ENCODE measurements around the gene PNISR.

PNISR gene

GRCh38 chr6:99416226-99416625 is 8.9 kb downstream of the PNISR start:
- peak overlapping the region; percentile 31 for H3K4me2 ChIP-seq (ENCODE audit: low read depth, low read length, poor library complexity, severe bottlenecking)

GRCh38 chr6:99415446-99415845 is 9.7 kb downstream of the PNISR start:
- Histone ChIP-seq H3K27me3 (ENCODE audit: insufficient read depth, low read length, poor library complexity, severe bottlenecking) (no peaks in the 10 kb centered on the region), H4K20me1 (ENCODE audit: insufficient read depth, low read length, poor library complexity, severe bottlenecking) (peaks cover 97% of the 10 kb centered on the region), H3K9ac (ENCODE audit: low read depth, low read length, poor library complexity, severe bottlenecking) (no peak overlapping the region), H3K36me3 (ENCODE audit: insufficient read depth, low read length) (peaks cover 52% of the 10 kb centered on the region), H3K9me2 (replicated peaks; ENCODE audit: low read depth, low read length) (no peaks in the 10 kb centered on the region), H3F3A (ENCODE audit: low read depth) (no peaks in the 10 kb centered on the region), H3K9me3 (ENCODE audit: insufficient read depth, low read depth, low read length) (no peaks in the 10 kb centered on the region), H3K4me2 (ENCODE audit: low read depth, low read length, poor library complexity, severe bottlenecking) (peak overlapping the region; percentile 8), H3K79me2 (ENCODE audit: insufficient read depth, low read length) (peaks cover 99% of the 10 kb centered on the region), H3K4me1 (ENCODE audit: insufficient read depth, low read length, poor library complexity, severe bottlenecking) (peaks cover 13% of the 10 kb centered on the region), H2AFZ (ENCODE audit: low read length) (no peak overlapping the region), H3K4me3 (ENCODE audit: low read length, poor library complexity, severe bottlenecking) (no peak overlapping the region)
- TF ChIP-seq CTCF (conservative IDR thresholded peaks at IDR 0.05; ENCODE audit: low read length) = no peak
- TF ChIP-seq EZH2phosphoT487 (IDR thresholded peaks at IDR 0.05; ENCODE audit: borderline replicate concordance) = no peak

More at GRCh38 chr6:99416226-99416625, 8.9 kb downstream of the PNISR start:
- no peak overlapping the region for H2AFZ ChIP-seq (ENCODE audit: low read length)
- no peak overlapping the region for H3K4me3 ChIP-seq (ENCODE audit: low read length, poor library complexity, severe bottlenecking)
- peaks cover 99% of the 10 kb centered on the region for H3K79me2 ChIP-seq (ENCODE audit: insufficient read depth, low read length)
- H3K27me3 ChIP-seq (ENCODE audit: insufficient read depth, low read length, poor library complexity, severe bottlenecking) = no peaks in the 10 kb centered on the region
- no peak for TF ChIP-seq EZH2phosphoT487 (IDR thresholded peaks at IDR 0.05; ENCODE audit: borderline replicate concordance)
- TF ChIP-seq CTCF (conservative IDR thresholded peaks at IDR 0.05; ENCODE audit: low read length) = no peak
- H3K4me1 ChIP-seq (ENCODE audit: insufficient read depth, low read length, poor library complexity, severe bottlenecking) = peaks cover 21% of the 10 kb centered on the region
- H3F3A ChIP-seq (ENCODE audit: low read depth) = no peaks in the 10 kb centered on the region
- H3K9me2 ChIP-seq (replicated peaks; ENCODE audit: low read depth, low read length) = no peaks in the 10 kb centered on the region
- H3K9me3 ChIP-seq (ENCODE audit: insufficient read depth, low read depth, low read length) = no peaks in the 10 kb centered on the region
- peaks cover 97% of the 10 kb centered on the region for H4K20me1 ChIP-seq (ENCODE audit: insufficient read depth, low read length, poor library complexity, severe bottlenecking)
- peaks cover 44% of the 10 kb centered on the region for H3K36me3 ChIP-seq (ENCODE audit: insufficient read depth, low read length)
- no peak overlapping the region for H3K9ac ChIP-seq (ENCODE audit: low read depth, low read length, poor library complexity, severe bottlenecking)

- Histone ChIP-seq H3F3A (ENCODE audit: low read depth) (no peaks in the 10 kb centered on the region), H3K4me1 (ENCODE audit: insufficient read depth, low read length, poor library complexity, severe bottlenecking) (peaks cover 7% of the 10 kb centered on the region), H3K4me2 (ENCODE audit: low read depth, low read length, poor library complexity, severe bottlenecking) (no peak overlapping the region), H3K9me3 (ENCODE audit: insufficient read depth, low read depth, low read length) (no peaks in the 10 kb centered on the region), H3K9ac (ENCODE audit: low read depth, low read length, poor library complexity, severe bottlenecking) (no peak overlapping the region), H4K20me1 (ENCODE audit: insufficient read depth, low read length, poor library complexity, severe bottlenecking) (peaks cover 85% of the 10 kb centered on the region), H3K36me3 (ENCODE audit: insufficient read depth, low read length) (peaks cover 86% of the 10 kb centered on the region), H3K27me3 (ENCODE audit: insufficient read depth, low read length, poor library complexity, severe bottlenecking) (no peaks in the 10 kb centered on the region), H3K4me3 (ENCODE audit: low read length, poor library complexity, severe bottlenecking) (no peak overlapping the region), H3K79me2 (ENCODE audit: insufficient read depth, low read length) (peaks cover 75% of the 10 kb centered on the region), H2AFZ (ENCODE audit: low read length) (no peak overlapping the region), H3K9me2 (replicated peaks; ENCODE audit: low read depth, low read length) (no peaks in the 10 kb centered on the region)
- TF ChIP-seq CTCF (conservative IDR thresholded peaks at IDR 0.05; ENCODE audit: low read length) (no peak), EZH2phosphoT487 (IDR thresholded peaks at IDR 0.05; ENCODE audit: borderline replicate concordance) (no peak)
Observed at GRCh38 chr6:99412065-99412464, 13.0 kb downstream of the PNISR start.
